SK-N-SH treated with all-trans-retinoic acid at 6 μM for 48 hours (cell line): Measurements from ENCODE around the gene PITPNC1.
A peak's percentile ranks its signal among the peaks of the same experiment; 100 is the strongest.

Source experiments
- ATAC-seq: fragments of 200-7000 bp; cut with Tn5 transposase; 3 replicates; pipeline ENCODE4 v1.9.1; 2020; ENCODE audit warnings: mild to moderate bottlenecking, moderate library complexity
- ARNTL ChIP-seq: fragments of 450-650 bp; formaldehyde crosslinking; IDR thresholded peaks from 2 replicates; pipeline ENCODE4 v1.5.0; 2020; ENCODE audit warnings: low read depth, mild to moderate bottlenecking, moderate library complexity, borderline replicate concordance
- BACH2 ChIP-seq: fragments of 250-450 bp; sonication (Bioruptor Pico); IDR thresholded peaks from 2 replicates; pipeline ENCODE4 v1.9.0; 2021; ENCODE audit warnings: mild to moderate bottlenecking, borderline replicate concordance
- CSDC2 ChIP-seq: fragments of 250-450 bp; sonication (Bioruptor Pico); IDR thresholded peaks from 2 replicates; pipeline ENCODE4 v1.5.0; 2020; ENCODE audit warnings: mild to moderate bottlenecking, moderate library complexity
- CSRNP3 ChIP-seq: fragments of 250-450 bp; sonication (Bioruptor Pico); IDR thresholded peaks from 2 replicates; pipeline ENCODE4 v1.5.1; 2021; ENCODE audit warnings: mild to moderate bottlenecking, moderate library complexity
- GLIS3 ChIP-seq: fragments of 250-450 bp; sonication (Bioruptor Pico); IDR thresholded peaks from 2 replicates; pipeline ENCODE4 v1.5.0; 2020; ENCODE audit warnings: mild to moderate bottlenecking, moderate library complexity
- ISL1 ChIP-seq: fragments of 250-450 bp; sonication (Bioruptor Pico); IDR thresholded peaks from 2 replicates; pipeline ENCODE4 v2.1.2; 2022; ENCODE audit warnings: mild to moderate bottlenecking, moderate library complexity
- OSR1 ChIP-seq: fragments of 250-450 bp; sonication (Bioruptor Pico); IDR thresholded peaks from 2 replicates; pipeline ENCODE4 v1.8.0; 2022; ENCODE audit warnings: moderate library complexity, mild to moderate bottlenecking, inconsistent platforms
- POU6F1 ChIP-seq: fragments of 250-450 bp; sonication (Bioruptor Pico); IDR thresholded peaks from 2 replicates; pipeline ENCODE4 v1.8.0; 2021; ENCODE audit warnings: low read depth, mild to moderate bottlenecking, moderate library complexity, borderline replicate concordance
- RARB ChIP-seq: fragments of 250-450 bp; sonication (Bioruptor Pico); IDR thresholded peaks from 2 replicates; pipeline ENCODE4 v1.8.0; 2021; ENCODE audit warnings: mild to moderate bottlenecking, moderate library complexity
- SNAI2 ChIP-seq: fragments of 250-450 bp; sonication (Bioruptor Pico); IDR thresholded peaks from 2 replicates; pipeline ENCODE4 v1.5.0; 2020; ENCODE audit warnings: mild to moderate bottlenecking, moderate library complexity
- TCF4 ChIP-seq: fragments of 250-450 bp; sonication (Bioruptor Pico); IDR thresholded peaks from 2 replicates; pipeline ENCODE4 v1.8.0; 2021; ENCODE audit warnings: mild to moderate bottlenecking, moderate library complexity, borderline replicate concordance
- TOX ChIP-seq: fragments of 250-450 bp; sonication (Bioruptor Pico); IDR thresholded peaks from 2 replicates; pipeline ENCODE4 v1.8.0; 2021; ENCODE audit warnings: mild to moderate bottlenecking, moderate library complexity, borderline replicate concordance
- ZC3H10 ChIP-seq: fragments of 250-450 bp; sonication (Bioruptor Pico); IDR thresholded peaks from 2 replicates; pipeline ENCODE4 v1.5.1; 2021; ENCODE audit warnings: mild to moderate bottlenecking, moderate library complexity
- ZFP3 ChIP-seq: fragments of 250-450 bp; sonication (Bioruptor Pico); IDR thresholded peaks from 2 replicates; pipeline ENCODE4 v1.5.0; 2020; ENCODE audit warnings: mild to moderate bottlenecking, moderate library complexity
- ZFP30 ChIP-seq: fragments of 450-650 bp; formaldehyde crosslinking; IDR thresholded peaks from 2 replicates; pipeline ENCODE4 v1.5.0; 2022; ENCODE audit warnings: mild to moderate bottlenecking, moderate library complexity
- ZNF565 ChIP-seq: fragments of 450-650 bp; formaldehyde crosslinking; conservative IDR thresholded peaks from 2 replicates; pipeline ENCODE4 v1.5.0; 2020; ENCODE audit warnings: low read depth, mild to moderate bottlenecking, moderate library complexity
- ZNF70 ChIP-seq: fragments of 450-650 bp; formaldehyde crosslinking; IDR thresholded peaks from 2 replicates; pipeline ENCODE4 v1.5.0; 2020; ENCODE audit warnings: mild to moderate bottlenecking, moderate library complexity
- ZNF8 ChIP-seq: fragments of 450-650 bp; formaldehyde crosslinking; IDR thresholded peaks from 2 replicates; pipeline ENCODE4 v1.5.0; 2020; ENCODE audit warnings: mild to moderate bottlenecking, moderate library complexity
- TF ChIP-seq, protein P1 (sequence below): fragments of 250-450 bp; sonication (Bioruptor Pico); IDR thresholded peaks from 2 replicates; pipeline ENCODE4 v1.8.0; 2020; ENCODE audit warnings: mild to moderate bottlenecking, moderate library complexity, borderline replicate concordance
- TF ChIP-seq, protein P2 (sequence below): fragments of 250-450 bp; sonication (Bioruptor Pico); IDR thresholded peaks from 2 replicates; pipeline ENCODE4 v1.5.1; 2020; ENCODE audit warnings: low read depth, mild to moderate bottlenecking, moderate library complexity
- TF ChIP-seq, protein P3 (sequence below): fragments of 250-450 bp; sonication (Bioruptor Pico); IDR thresholded peaks from 2 replicates; pipeline ENCODE4 v1.5.0; 2020; ENCODE audit warnings: mild to moderate bottlenecking, moderate library complexity

Gene PITPNC1

DNA sequence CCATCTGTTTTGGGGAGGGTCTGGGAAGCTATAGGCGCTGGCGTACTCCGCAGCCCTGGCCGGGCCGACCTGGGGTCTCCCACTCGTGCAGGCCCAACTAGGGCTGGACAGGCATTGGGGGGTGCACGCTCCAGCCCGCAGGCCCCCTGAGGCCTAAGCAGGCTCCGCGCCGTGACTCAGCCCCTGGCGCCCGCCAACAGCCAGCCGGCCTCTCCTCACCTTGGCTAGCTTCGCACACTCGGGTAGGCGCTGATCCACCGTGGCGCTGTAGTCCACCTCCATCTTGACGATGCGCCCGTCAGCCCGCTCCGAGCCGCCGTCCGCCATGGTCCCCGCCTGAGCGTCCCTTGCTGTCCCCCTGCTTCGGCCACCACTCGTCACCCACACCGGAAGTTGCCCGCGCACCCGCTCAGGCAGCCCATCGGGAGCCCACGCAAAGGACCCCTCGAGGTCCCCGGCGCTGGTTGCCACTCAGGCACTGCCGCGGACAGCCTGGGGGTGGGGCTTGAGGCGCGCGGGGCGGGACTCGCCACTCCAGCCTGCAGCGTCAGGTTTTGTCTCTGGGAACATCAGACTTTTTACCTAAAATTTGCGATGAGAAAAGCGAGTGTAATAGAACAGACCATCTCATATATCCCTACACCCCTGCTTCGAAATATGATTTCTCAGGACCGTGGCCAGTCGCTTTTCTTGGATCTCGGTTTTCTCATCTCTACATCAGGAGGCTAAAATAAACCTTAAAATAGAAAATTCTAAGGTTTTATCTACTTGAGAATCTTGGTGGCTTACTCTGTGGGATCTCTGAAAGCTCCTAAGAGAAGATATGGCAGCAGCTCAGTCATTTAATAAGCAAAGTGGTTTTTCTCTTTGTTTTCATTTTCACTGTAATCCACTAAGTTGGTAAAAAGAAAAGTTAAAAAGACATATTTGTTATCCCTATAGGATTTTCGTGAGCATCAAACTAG lies 10.6 kb upstream of the PITPNC1 start, which contains the start of gene PSMD12 (continued):
- TF ChIP-seq, protein P1, sequence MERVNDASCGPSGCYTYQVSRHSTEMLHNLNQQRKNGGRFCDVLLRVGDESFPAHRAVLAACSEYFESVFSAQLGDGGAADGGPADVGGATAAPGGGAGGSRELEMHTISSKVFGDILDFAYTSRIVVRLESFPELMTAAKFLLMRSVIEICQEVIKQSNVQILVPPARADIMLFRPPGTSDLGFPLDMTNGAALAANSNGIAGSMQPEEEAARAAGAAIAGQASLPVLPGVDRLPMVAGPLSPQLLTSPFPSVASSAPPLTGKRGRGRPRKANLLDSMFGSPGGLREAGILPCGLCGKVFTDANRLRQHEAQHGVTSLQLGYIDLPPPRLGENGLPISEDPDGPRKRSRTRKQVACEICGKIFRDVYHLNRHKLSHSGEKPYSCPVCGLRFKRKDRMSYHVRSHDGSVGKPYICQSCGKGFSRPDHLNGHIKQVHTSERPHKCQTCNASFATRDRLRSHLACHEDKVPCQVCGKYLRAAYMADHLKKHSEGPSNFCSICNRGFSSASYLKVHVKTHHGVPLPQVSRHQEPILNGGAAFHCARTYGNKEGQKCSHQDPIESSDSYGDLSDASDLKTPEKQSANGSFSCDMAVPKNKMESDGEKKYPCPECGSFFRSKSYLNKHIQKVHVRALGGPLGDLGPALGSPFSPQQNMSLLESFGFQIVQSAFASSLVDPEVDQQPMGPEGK: peak; percentile 56; the same call in 1 of the 2 replicates
- TF ChIP-seq CSRNP3 (CRISPR knock-in tag) (no peak), RARB (CRISPR knock-in tag) (no peak), ZNF8 (CRISPR knock-in tag) (no peak), SNAI2 (CRISPR knock-in tag) (no peak), ISL1 (CRISPR knock-in tag) (no peak)

GRCh38 chr17:67369676-67370075 lies 7.4 kb upstream of the PITPNC1 start:
- no peak for ATAC-seq
- TF ChIP-seq TCF4 (CRISPR knock-in tag) (no peak), SNAI2 (CRISPR knock-in tag) (no peak), POU6F1 (no peak), BACH2 (CRISPR knock-in tag) (no peak), CSRNP3 (CRISPR knock-in tag) (no peak), ZNF8 (CRISPR knock-in tag) (no peak), TOX (CRISPR knock-in tag) (no peak), ZC3H10 (CRISPR knock-in tag) (no peak), ZNF565 (CRISPR knock-in tag) (no peak), ARNTL (CRISPR knock-in tag) (no peak), ISL1 (CRISPR knock-in tag) (no peak), ZFP30 (CRISPR knock-in tag) (no peak), ZNF70 (CRISPR knock-in tag) (no peak), ZFP3 (CRISPR knock-in tag) (no peak), GLIS3 (CRISPR knock-in tag) (no peak), CSDC2 (no peak), RARB (CRISPR knock-in tag) (no peak), OSR1 (CRISPR knock-in tag) (no peak)
- TF ChIP-seq, protein P2, sequence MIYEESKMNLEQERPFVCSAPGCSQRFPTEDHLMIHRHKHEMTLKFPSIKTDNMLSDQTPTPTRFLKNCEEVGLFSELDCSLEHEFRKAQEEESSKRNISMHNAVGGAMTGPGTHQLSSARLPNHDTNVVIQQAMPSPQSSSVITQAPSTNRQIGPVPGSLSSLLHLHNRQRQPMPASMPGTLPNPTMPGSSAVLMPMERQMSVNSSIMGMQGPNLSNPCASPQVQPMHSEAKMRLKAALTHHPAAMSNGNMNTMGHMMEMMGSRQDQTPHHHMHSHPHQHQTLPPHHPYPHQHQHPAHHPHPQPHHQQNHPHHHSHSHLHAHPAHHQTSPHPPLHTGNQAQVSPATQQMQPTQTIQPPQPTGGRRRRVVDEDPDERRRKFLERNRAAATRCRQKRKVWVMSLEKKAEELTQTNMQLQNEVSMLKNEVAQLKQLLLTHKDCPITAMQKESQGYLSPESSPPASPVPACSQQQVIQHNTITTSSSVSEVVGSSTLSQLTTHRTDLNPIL (CRISPR knock-in tag): no peak
- TF ChIP-seq, protein P3, sequence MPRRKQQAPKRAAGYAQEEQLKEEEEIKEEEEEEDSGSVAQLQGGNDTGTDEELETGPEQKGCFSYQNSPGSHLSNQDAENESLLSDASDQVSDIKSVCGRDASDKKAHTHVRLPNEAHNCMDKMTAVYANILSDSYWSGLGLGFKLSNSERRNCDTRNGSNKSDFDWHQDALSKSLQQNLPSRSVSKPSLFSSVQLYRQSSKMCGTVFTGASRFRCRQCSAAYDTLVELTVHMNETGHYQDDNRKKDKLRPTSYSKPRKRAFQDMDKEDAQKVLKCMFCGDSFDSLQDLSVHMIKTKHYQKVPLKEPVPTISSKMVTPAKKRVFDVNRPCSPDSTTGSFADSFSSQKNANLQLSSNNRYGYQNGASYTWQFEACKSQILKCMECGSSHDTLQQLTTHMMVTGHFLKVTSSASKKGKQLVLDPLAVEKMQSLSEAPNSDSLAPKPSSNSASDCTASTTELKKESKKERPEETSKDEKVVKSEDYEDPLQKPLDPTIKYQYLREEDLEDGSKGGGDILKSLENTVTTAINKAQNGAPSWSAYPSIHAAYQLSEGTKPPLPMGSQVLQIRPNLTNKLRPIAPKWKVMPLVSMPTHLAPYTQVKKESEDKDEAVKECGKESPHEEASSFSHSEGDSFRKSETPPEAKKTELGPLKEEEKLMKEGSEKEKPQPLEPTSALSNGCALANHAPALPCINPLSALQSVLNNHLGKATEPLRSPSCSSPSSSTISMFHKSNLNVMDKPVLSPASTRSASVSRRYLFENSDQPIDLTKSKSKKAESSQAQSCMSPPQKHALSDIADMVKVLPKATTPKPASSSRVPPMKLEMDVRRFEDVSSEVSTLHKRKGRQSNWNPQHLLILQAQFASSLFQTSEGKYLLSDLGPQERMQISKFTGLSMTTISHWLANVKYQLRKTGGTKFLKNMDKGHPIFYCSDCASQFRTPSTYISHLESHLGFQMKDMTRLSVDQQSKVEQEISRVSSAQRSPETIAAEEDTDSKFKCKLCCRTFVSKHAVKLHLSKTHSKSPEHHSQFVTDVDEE (CRISPR knock-in tag): no peak
- TF ChIP-seq, all 23 proteins: peak for 0
